GM23248 (cell line): ENCODE measurements around the gene TRABD. TPM values are rescaled to one million over a fixed set of nuclear protein-coding genes. Genes with fewer than 3 reads are reported as not detected.

Experiments
- DNase-seq: peaks from one replicate; pipeline ENCODE4 v3.0.0-alpha.2; 2015
- H2AFZ ChIP-seq: fragments of 200-600 bp; sonication (generic); 2 replicates; pipeline ENCODE4 v1.6.1; 2016; ENCODE audit warnings: antibody characterized with exemption
- H3F3A ChIP-seq: fragments of 200-600 bp; sonication (generic); 2 replicates; pipeline ENCODE4 v1.6.1; 2016; ENCODE audit warnings: mild to moderate bottlenecking, antibody characterized with exemption, mixed run types; ENCODE audit not compliant: insufficient read depth
- H3K27ac ChIP-seq: fragments of 200-600 bp; sonication (generic); 2 replicates; pipeline ENCODE4 v1.5.1; 2016; ENCODE audit warnings: mild to moderate bottlenecking
- H3K27me3 ChIP-seq: fragments of 200-600 bp; sonication (generic); replicated peaks from 2 replicates; pipeline ENCODE4 v1.6.1; 2016; ENCODE audit warnings: mild to moderate bottlenecking; ENCODE audit not compliant: insufficient read depth
- H3K36me3 ChIP-seq: fragments of 200-600 bp; sonication (generic); 2 replicates; pipeline ENCODE4 v1.6.1; 2016; ENCODE audit warnings: low read depth, mild to moderate bottlenecking
- H3K4me1 ChIP-seq: fragments of 200-600 bp; sonication (generic); 2 replicates; pipeline ENCODE4 v1.6.1; 2016; ENCODE audit warnings: mild to moderate bottlenecking; ENCODE audit not compliant: insufficient read depth
- H3K4me2 ChIP-seq: fragments of 200-600 bp; sonication (generic); one replicate; pipeline ENCODE4 v1.6.1; 2016; ENCODE audit warnings: mild to moderate bottlenecking; ENCODE audit not compliant: unreplicated experiment
- H3K4me3 ChIP-seq: fragments of 200-600 bp; sonication (generic); 2 replicates; pipeline ENCODE4 v1.5.1; 2016; ENCODE audit warnings: mild to moderate bottlenecking
- H3K79me2 ChIP-seq: fragments of 200-600 bp; sonication (generic); 2 replicates; pipeline ENCODE4 v1.6.1; 2016; ENCODE audit warnings: mild to moderate bottlenecking; ENCODE audit not compliant: insufficient read depth
- H3K9ac ChIP-seq: fragments of 200-600 bp; sonication (generic); 2 replicates; pipeline ENCODE4 v1.6.1; 2016; ENCODE audit warnings: mild to moderate bottlenecking
- H3K9me2 ChIP-seq: fragments of 200-600 bp; sonication (generic); 2 replicates; pipeline ENCODE4 v1.6.1; 2016; ENCODE audit warnings: mixed run types, mild to moderate bottlenecking, moderate library complexity; ENCODE audit not compliant: insufficient read depth
- H3K9me3 ChIP-seq: fragments of 200-600 bp; sonication (generic); one replicate; pipeline ENCODE4 v1.6.1; 2017; ENCODE audit warnings: low read depth
- H4K20me1 ChIP-seq: fragments of 200-600 bp; sonication (generic); 2 replicates; pipeline ENCODE4 v1.6.0; 2016; ENCODE audit not compliant: insufficient read depth
- EZH2 ChIP-seq: fragments of 200-600 bp; sonication (generic); IDR thresholded peaks from 2 replicates; pipeline ENCODE4 v1.6.1; 2018; ENCODE audit warnings: antibody characterized with exemption, mild to moderate bottlenecking; ENCODE audit not compliant: insufficient read depth, poor library complexity, severe bottlenecking
- EZH2phosphoT487 ChIP-seq: fragments of 200-600 bp; sonication (generic); IDR thresholded peaks from 2 replicates; pipeline ENCODE4 v1.6.1; 2018; ENCODE audit warnings: antibody characterized with exemption, moderate library complexity, mild to moderate bottlenecking, low read depth; ENCODE audit not compliant: insufficient read depth
- WGBS, 2 experiments: methylation state at CpG; one replicate each; pipeline ENCODE4 v1.1.6; 2015 to 2017; ENCODE audit warnings: low lambda C conversion rate in 2 of 2, low coverage in 1 of 2; ENCODE audit errors: missing lambda C conversion rate in 2 of 2; 5-methylcytosine and 5-hydroxymethylcytosine counted together
- in situ Hi-C: fragments of 300-500 bp; cut with MboI; formaldehyde crosslinking; loops from 2 replicates; pipeline ENCODE4 v1.15.0; 2020
- polyA plus RNA-seq: library from polyadenylated mRNA; unstranded; fragments of >200 nt; fragmentation: Nextera tagmentation; extraction: Ambion mirVana; gene quantifications from 2 replicates; pipeline ENCODE4 v1.2.1, GENCODE V29; 2016
- total RNA-seq: library from RNA; depleted of rRNA; stranded (reverse); fragments of >200 nt; shearing (Covaris generic); gene quantifications from 2 replicates; pipeline ENCODE4 v1.2.3, GENCODE V29; 2014

Gene TRABD
- total and polyA plus RNA-seq, 2 experiments from 2014 or later, result 19.5 to 22.6 TPM

GRCh38 chr22:50217543-50218152, 31.9 kb downstream of the TRABD start:
- no peak for TF ChIP-seq EZH2phosphoT487
- no peak for TF ChIP-seq EZH2
- Histone ChIP-seq H3K27me3 (no peaks in the 10 kb centered on the region), H3K27ac (no peak overlapping the region), H3K9me3 (no peaks in the 10 kb centered on the region), H3K4me3 (no peak overlapping the region), H3K4me2 (no peak overlapping the region), H3K4me1 (no peaks in the 10 kb centered on the region), H4K20me1 (no peaks in the 10 kb centered on the region; the same call in 1 of the 2 replicates), H3K36me3 (0 out of 2 replicates have a peak, but pooled peaks cover 6% of the 10 kb centered on the region), H3K79me2 (peaks cover 27% of the 10 kb centered on the region), H2AFZ (no peak overlapping the region), H3K9ac (no peak overlapping the region), H3K9me2 (no peaks in the 10 kb centered on the region), H3F3A (no peaks in the 10 kb centered on the region)
- no peak for DNase-seq
- WGBS, 2 experiments, result 88 to 89% methylated on average over 18 to 21 of the region's 21 CpGs
- in situ Hi-C loops, result no loop called here

DNA sequence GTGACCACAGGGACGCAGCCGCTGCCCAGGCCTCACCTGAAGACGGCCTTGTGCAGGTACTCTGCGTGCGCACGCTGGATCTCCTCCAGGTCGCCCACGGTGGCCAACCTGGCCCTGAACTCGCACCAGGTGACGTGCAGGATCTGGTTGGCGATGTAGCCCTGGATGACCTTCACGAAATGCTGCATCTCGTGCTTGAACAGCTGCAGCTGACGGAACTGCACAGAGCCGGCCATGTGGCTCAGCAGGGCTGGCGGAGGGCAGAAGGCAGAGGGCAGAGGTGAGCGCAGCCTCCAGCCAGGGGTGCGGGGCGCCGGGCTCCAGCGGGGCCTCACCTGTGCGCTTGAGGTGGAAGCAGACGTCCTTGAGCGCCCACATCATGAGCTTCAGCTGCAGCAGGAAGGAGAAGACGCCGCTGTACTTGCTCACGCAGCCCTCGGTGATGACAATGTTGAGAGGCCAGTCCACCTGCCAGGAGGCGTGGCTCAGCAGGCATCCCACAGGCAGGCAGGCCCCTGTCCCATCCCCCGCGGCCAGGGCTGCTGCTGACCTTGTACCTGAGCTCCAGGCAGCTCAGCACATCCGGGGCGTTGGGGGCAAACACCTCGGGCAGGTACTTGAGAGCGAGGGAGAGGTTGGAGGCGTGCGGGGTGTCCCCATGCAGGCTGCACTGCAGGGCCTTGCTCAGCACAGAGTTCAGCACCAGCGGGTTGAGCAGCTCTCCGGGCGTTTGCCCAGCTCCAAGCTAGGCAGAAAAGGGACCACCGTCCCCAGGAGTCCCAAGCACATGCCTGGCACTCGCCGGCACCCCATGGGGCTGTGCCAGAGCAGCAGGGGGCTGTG, 32.7 kb downstream of the TRABD start:
- Histone ChIP-seq H3K27ac (no peak overlapping the region), H3K79me2 (peaks cover 20% of the 10 kb centered on the region), H3K4me2 (no peak overlapping the region), H3K27me3 (no peaks in the 10 kb centered on the region), H4K20me1 (no peaks in the 10 kb centered on the region), H3K36me3 (no peaks in the 10 kb centered on the region), H3K9me2 (no peaks in the 10 kb centered on the region), H3K9me3 (no peaks in the 10 kb centered on the region), H3F3A (no peaks in the 10 kb centered on the region), H3K9ac (no peak overlapping the region), H2AFZ (no peak overlapping the region), H3K4me1 (no peaks in the 10 kb centered on the region), H3K4me3 (no peak overlapping the region)
- no peak for DNase-seq
- in situ Hi-C loops, result no loop called here
- 90 to 93% methylated on average over 29 to 43 of the region's 43 CpGs for WGBS, 2 experiments
- TF ChIP-seq EZH2, result no peak
- TF ChIP-seq EZH2phosphoT487, result no peak

GRCh38 chr22:50218996-50219727, 33.4 kb downstream of the TRABD start:
- H2AFZ ChIP-seq, result no peak overlapping the region
- WGBS, 2 experiments, result 78 to 84% methylated on average over 31 to 40 of the region's 42 CpGs

DNA sequence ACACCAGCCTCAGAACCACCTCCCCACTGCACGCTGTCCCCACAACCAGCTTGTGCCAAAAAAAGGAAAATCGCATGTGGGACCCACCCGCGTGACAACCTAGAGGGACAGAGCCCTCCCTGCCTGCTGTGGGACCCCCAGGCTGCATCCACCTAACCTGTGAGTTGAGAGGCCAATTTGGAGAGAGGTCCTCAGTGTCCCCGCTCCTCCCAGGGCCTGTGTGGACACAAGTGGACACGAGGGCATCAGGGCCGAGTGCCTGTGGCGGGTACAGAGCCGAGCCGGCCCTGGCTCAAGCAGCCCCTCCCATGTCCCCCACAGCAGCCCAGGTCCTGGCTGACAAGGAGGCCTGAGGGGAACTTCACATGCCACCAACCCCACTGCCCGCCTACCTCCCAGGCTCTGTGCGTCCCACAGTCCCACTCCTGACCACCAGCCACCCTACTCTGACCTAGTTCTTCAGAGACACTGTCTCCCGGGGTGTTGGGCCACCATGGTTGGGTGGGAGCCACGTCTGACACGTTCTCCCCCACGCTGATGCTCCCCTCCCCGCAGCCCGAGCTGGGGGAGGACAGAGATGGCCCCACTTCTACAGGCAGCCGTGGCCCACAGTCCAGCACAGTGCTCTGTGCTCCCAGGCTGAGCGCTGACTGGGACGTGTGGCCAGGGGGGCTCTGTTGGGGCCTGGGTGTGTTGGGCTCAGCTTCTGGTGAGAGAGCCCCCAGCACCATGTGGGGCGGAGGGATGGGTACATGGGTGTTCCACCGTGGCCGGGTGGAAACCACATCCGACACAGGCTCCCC, 34.3 kb downstream of the TRABD start:
- Histone ChIP-seq H3K9me3 (no peaks in the 10 kb centered on the region), H3K9me2 (no peaks in the 10 kb centered on the region), H3F3A (no peaks in the 10 kb centered on the region), H3K27ac (no peak overlapping the region), H2AFZ (no peak overlapping the region), H3K27me3 (no peaks in the 10 kb centered on the region), H3K36me3 (no peaks in the 10 kb centered on the region), H4K20me1 (no peaks in the 10 kb centered on the region), H3K9ac (no peak overlapping the region), H3K79me2 (peaks cover 3% of the 10 kb centered on the region), H3K4me1 (no peaks in the 10 kb centered on the region), H3K4me3 (no peak overlapping the region), H3K4me2 (no peak overlapping the region)
- TF ChIP-seq EZH2, result no peak
- TF ChIP-seq EZH2phosphoT487, result no peak
- in situ Hi-C loops, result no loop called here
- WGBS, 2 experiments, result 86 to 90% methylated on average over 21 of the region's 25 CpGs
- no peak for DNase-seq

More at GRCh38 chr22:50218996-50219727, 33.4 kb downstream of the TRABD start:
- H3K4me2 ChIP-seq, result no peak overlapping the region
- no peaks in the 10 kb centered on the region for H4K20me1 ChIP-seq
- no peak overlapping the region for H3K9ac ChIP-seq
- no peaks in the 10 kb centered on the region for H3K9me3 ChIP-seq
- no peaks in the 10 kb centered on the region for H3K4me1 ChIP-seq
- no peaks in the 10 kb centered on the region for H3K36me3 ChIP-seq
- in situ Hi-C loops, result no loop called here
- peak; percentile 68 for DNase-seq
- H3K4me3 ChIP-seq, result no peak overlapping the region
- no peaks in the 10 kb centered on the region for H3K9me2 ChIP-seq
- peaks cover 12% of the 10 kb centered on the region for H3K79me2 ChIP-seq
- TF ChIP-seq EZH2 (no peak), EZH2phosphoT487 (no peak)
- H3K27ac ChIP-seq, result no peak overlapping the region
- no peaks in the 10 kb centered on the region for H3K27me3 ChIP-seq
- H3F3A ChIP-seq, result no peaks in the 10 kb centered on the region
